ENCODE measurements around the gene HMCN1.

DNA sequence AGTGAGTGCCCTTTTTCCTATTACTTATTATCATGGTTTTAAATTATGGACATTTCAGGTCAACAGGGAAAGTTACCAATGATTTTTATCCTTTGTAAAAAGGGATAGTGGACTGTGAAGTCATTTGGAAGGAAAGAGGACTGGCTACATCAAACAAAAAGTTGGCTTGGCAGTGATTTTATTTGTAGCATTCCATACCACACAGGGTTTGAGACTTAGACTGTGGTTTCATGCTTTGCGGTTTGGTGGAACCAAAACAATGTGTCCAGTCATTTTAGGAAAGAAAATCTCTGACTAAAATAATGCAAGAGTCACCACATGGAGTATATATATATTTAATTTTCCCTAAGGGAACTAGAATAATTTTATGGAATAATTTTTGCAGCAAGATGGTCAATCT lies 239.5 kb downstream of the HMCN1 start:
- TF ChIP-seq POLR2AphosphoS5 (IDR thresholded peaks at IDR 0.05; ENCODE audit: low read depth) (no peak), EZH2phosphoT487 (IDR thresholded peaks at IDR 0.05; ENCODE audit: unreplicated experiment) (no peak), JUNB (IDR thresholded peaks at IDR 0.05; ENCODE audit: unreplicated experiment) (no peak), EZH2 (IDR thresholded peaks at IDR 0.05; ENCODE audit: low read depth, unreplicated experiment) (no peak), NANOG (IDR thresholded peaks at IDR 0.05; ENCODE audit: borderline replicate concordance) (no peak), STAT1 (IDR thresholded peaks at IDR 0.05; ENCODE audit: unreplicated experiment) (no peak)
- TF ChIP-seq, protein P1, sequence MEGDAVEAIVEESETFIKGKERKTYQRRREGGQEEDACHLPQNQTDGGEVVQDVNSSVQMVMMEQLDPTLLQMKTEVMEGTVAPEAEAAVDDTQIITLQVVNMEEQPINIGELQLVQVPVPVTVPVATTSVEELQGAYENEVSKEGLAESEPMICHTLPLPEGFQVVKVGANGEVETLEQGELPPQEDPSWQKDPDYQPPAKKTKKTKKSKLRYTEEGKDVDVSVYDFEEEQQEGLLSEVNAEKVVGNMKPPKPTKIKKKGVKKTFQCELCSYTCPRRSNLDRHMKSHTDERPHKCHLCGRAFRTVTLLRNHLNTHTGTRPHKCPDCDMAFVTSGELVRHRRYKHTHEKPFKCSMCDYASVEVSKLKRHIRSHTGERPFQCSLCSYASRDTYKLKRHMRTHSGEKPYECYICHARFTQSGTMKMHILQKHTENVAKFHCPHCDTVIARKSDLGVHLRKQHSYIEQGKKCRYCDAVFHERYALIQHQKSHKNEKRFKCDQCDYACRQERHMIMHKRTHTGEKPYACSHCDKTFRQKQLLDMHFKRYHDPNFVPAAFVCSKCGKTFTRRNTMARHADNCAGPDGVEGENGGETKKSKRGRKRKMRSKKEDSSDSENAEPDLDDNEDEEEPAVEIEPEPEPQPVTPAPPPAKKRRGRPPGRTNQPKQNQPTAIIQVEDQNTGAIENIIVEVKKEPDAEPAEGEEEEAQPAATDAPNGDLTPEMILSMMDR (conservative IDR thresholded peaks at IDR 0.05; ENCODE audit: low read depth in 2 of 2), result no peak
